ENCODE data around the gene GAB2.

GAB2 gene

GRCh38 chr11:78312712-78313111, 104.9 kb downstream of the GAB2 start:
- no peak overlapping the region for H3K4me3 ChIP-seq (replicated peaks in 1 of 2; ENCODE audit: low read depth in 2 of 2, low read length in 2 of 2)
- no peak for DNase-seq (ENCODE audit: low read depth in 2 of 2)
- TF ChIP-seq CTCF (IDR thresholded peaks at IDR 0.05; ENCODE audit: low read depth, low read length) = no peak

- no peak for TF ChIP-seq CTCF (IDR thresholded peaks at IDR 0.05; ENCODE audit: low read depth, low read length)
- no peak for DNase-seq (ENCODE audit: low read depth in 2 of 2)
- no peak overlapping the region for H3K4me3 ChIP-seq (replicated peaks in 1 of 2; ENCODE audit: low read depth in 2 of 2, low read length in 2 of 2)
Measured at GRCh38 chr11:78311702-78312371, 105.8 kb downstream of the GAB2 start.

GRCh38 chr11:78310500-78310909, 107.1 kb downstream of the GAB2 start:
- no peak for TF ChIP-seq CTCF (IDR thresholded peaks at IDR 0.05; ENCODE audit: low read depth, low read length)
- no peak overlapping the region for H3K4me3 ChIP-seq (replicated peaks in 1 of 2; ENCODE audit: low read depth in 2 of 2, low read length in 2 of 2)
- peak; percentile 52 to 69 for DNase-seq (ENCODE audit: low read depth in 2 of 2)

GRCh38 chr11:78304201-78304600, 113.4 kb downstream of the GAB2 start:
- TF ChIP-seq CTCF (IDR thresholded peaks at IDR 0.05; ENCODE audit: low read depth, low read length) = no peak
- no peak overlapping the region for H3K4me3 ChIP-seq (replicated peaks in 1 of 2; ENCODE audit: low read depth in 2 of 2, low read length in 2 of 2)
- no peak for DNase-seq (ENCODE audit: low read depth in 2 of 2)

GRCh38 chr11:78300108-78300839, 117.3 kb downstream of the GAB2 start:
- TF ChIP-seq CTCF (IDR thresholded peaks at IDR 0.05; ENCODE audit: low read depth, low read length) = no peak
- no peak overlapping the region for H3K4me3 ChIP-seq (replicated peaks in 1 of 2; ENCODE audit: low read depth in 2 of 2, low read length in 2 of 2)
- DNase-seq (ENCODE audit: low read depth in 2 of 2) = no peak

- no peak for TF ChIP-seq CTCF (IDR thresholded peaks at IDR 0.05; ENCODE audit: low read depth, low read length)
- H3K4me3 ChIP-seq (replicated peaks in 1 of 2; ENCODE audit: low read depth in 2 of 2, low read length in 2 of 2) = no peak overlapping the region
- no peak for DNase-seq (ENCODE audit: low read depth in 2 of 2)
Measured at GRCh38 chr11:78299000-78299710, 118.5 kb downstream of the GAB2 start.

Measured in cardiac fibroblast (primary cell).